HEK293 (cell line): ENCODE results near the gene SDCBP2.

Experiments
- CTCF ChIA-PET: fragments of 350-600 bp; formaldehyde crosslinking; extraction: SDS; loops from one replicate; lab custom pipeline; 2021; ENCODE audit warnings: antibody characterized with exemption; lab: Yijun Ruan, JAX
- POLR2A ChIA-PET: fragments of 300-600 bp; formaldehyde crosslinking; extraction: SDS; loops from one replicate; lab custom pipeline; 2020; ENCODE audit warnings: antibody characterized with exemption, inconsistent platforms; lab: Yijun Ruan, JAX
- H3K27ac ChIP-seq: fragments of 200-500 bp; sonication (Bioruptor generic); 2 replicates; pipeline ENCODE4 v1.5.1; 2014; ENCODE audit warnings: low read depth, low read length, control low read depth, inconsistent platforms; ENCODE audit errors: extremely low read depth
- H3K36me3 ChIP-seq, 2 experiments: fragments of 200-500 bp in 1 of 2; sonication (Bioruptor generic) in 1 of 2; 1 replicate in 1 of 2; 2 replicates in 1 of 2; pipeline ENCODE4 v1.5.1; 2014 to 2017; ENCODE audit warnings: inconsistent platforms in 2 of 2, low read length in 2 of 2; ENCODE audit not compliant: control insufficient read depth in 2 of 2, insufficient read depth in 1 of 2
- H3K4me1 ChIP-seq: fragments of 200-500 bp; sonication (Bioruptor generic); 2 replicates; pipeline ENCODE4 v1.5.1; 2014; ENCODE audit warnings: mild to moderate bottlenecking, low read length, inconsistent platforms; ENCODE audit not compliant: control insufficient read depth, insufficient read depth
- H3K4me3 ChIP-seq: 2 replicates; pipeline ENCODE4 v1.5.1; 2011; ENCODE audit warnings: low read depth, mild to moderate bottlenecking, control low read depth, low read length, moderate library complexity
- H3K9me3 ChIP-seq: fragments of 200-500 bp; sonication (Bioruptor generic); 2 replicates; pipeline ENCODE4 v1.5.1; 2014; ENCODE audit warnings: low read depth, low read length, inconsistent platforms; ENCODE audit not compliant: control insufficient read depth, insufficient read depth
- FEZF1 ChIP-seq: fragments of 450-650 bp; formaldehyde crosslinking; IDR thresholded peaks from 2 replicates; pipeline ENCODE4 v1.5.1; 2016; ENCODE audit warnings: missing biosample characterization, missing genetic modification characterization
- GFI1B ChIP-seq: fragments of 450-650 bp; formaldehyde crosslinking; IDR thresholded peaks from 2 replicates; pipeline ENCODE4 v1.5.1; 2016; ENCODE audit warnings: missing biosample characterization, missing genetic modification characterization
- GLI2 ChIP-seq: fragments of 450-650 bp; formaldehyde crosslinking; IDR thresholded peaks from 2 replicates; pipeline ENCODE4; 2017; ENCODE audit warnings: missing biosample characterization, missing genetic modification characterization, low read depth, borderline replicate concordance
- GLIS2 ChIP-seq: fragments of 450-650 bp; formaldehyde crosslinking; IDR thresholded peaks from 2 replicates; pipeline ENCODE4 v1.5.1; 2016; ENCODE audit warnings: missing biosample characterization, missing genetic modification characterization
- HOXC10 ChIP-seq: sonication (generic); formaldehyde crosslinking; IDR thresholded peaks from 2 replicates; pipeline ENCODE4 v1.8.1; 2023; ENCODE audit warnings: mild to moderate bottlenecking, missing genetic modification reagents
- PRDM2 ChIP-seq: fragments of 450-650 bp; formaldehyde crosslinking; IDR thresholded peaks from 2 replicates; pipeline ENCODE4 v1.5.1; 2016; ENCODE audit warnings: missing biosample characterization, missing genetic modification characterization, borderline replicate concordance
- TCF7L2 ChIP-seq: IDR thresholded peaks from 2 replicates; pipeline ENCODE4 v1.6.1; 2011; ENCODE audit warnings: low read depth, mild to moderate bottlenecking, inconsistent platforms, low read length, moderate library complexity, borderline replicate concordance
- ZEB2 ChIP-seq: fragments of 450-650 bp; formaldehyde crosslinking; IDR thresholded peaks from 2 replicates; pipeline ENCODE4 v1.5.1; 2016; ENCODE audit warnings: missing biosample characterization, missing genetic modification characterization
- ZNF174 ChIP-seq: fragments of 450-650 bp; formaldehyde crosslinking; IDR thresholded peaks from 2 replicates; pipeline ENCODE4 v1.5.0; 2017; ENCODE audit warnings: missing biosample characterization, mild to moderate bottlenecking, missing genetic modification characterization
- ZNF2 ChIP-seq: fragments of 450-650 bp; formaldehyde crosslinking; IDR thresholded peaks from 2 replicates; pipeline ENCODE4 v1.5.1; 2016; ENCODE audit warnings: missing biosample characterization, missing genetic modification characterization
- ZNF202 ChIP-seq: fragments of 450-650 bp; formaldehyde crosslinking; IDR thresholded peaks from 2 replicates; pipeline ENCODE4 v1.5.1; 2016; ENCODE audit warnings: missing biosample characterization, missing genetic modification characterization, borderline replicate concordance
- ZNF223 ChIP-seq: fragments of 450-650 bp; formaldehyde crosslinking; IDR thresholded peaks from 2 replicates; pipeline ENCODE4 v1.5.1; 2016; ENCODE audit warnings: missing biosample characterization, missing genetic modification characterization
- ZNF26 ChIP-seq: fragments of 450-650 bp; formaldehyde crosslinking; IDR thresholded peaks from 2 replicates; pipeline ENCODE4 v1.5.1; 2016; ENCODE audit warnings: missing biosample characterization, missing genetic modification characterization
- ZNF473 ChIP-seq: fragments of 450-650 bp; formaldehyde crosslinking; IDR thresholded peaks from 2 replicates; pipeline ENCODE4 v1.5.1; 2017; ENCODE audit warnings: missing biosample characterization, missing genetic modification characterization
- ZNF571 ChIP-seq: fragments of 450-650 bp; formaldehyde crosslinking; IDR thresholded peaks from 2 replicates; pipeline ENCODE4 v1.5.0; 2017; ENCODE audit warnings: missing biosample characterization, missing genetic modification characterization
- ZNF664 ChIP-seq: fragments of 450-650 bp; formaldehyde crosslinking; IDR thresholded peaks from 2 replicates; pipeline ENCODE4 v1.5.1; 2016; ENCODE audit warnings: missing biosample characterization, missing genetic modification characterization
- ZNF747 ChIP-seq: fragments of 450-650 bp; formaldehyde crosslinking; IDR thresholded peaks from 2 replicates; pipeline ENCODE4 v1.5.1; 2016; ENCODE audit warnings: missing biosample characterization, missing genetic modification characterization
- ZNF791 ChIP-seq: fragments of 450-650 bp; formaldehyde crosslinking; IDR thresholded peaks from 2 replicates; pipeline ENCODE4 v1.5.1; 2016; ENCODE audit warnings: missing biosample characterization, missing genetic modification characterization
- ZNF843 ChIP-seq: fragments of 450-650 bp; formaldehyde crosslinking; IDR thresholded peaks from 2 replicates; pipeline ENCODE4 v1.5.1; 2016; ENCODE audit warnings: missing biosample characterization, missing genetic modification characterization
- ZSCAN4 ChIP-seq: fragments of 450-650 bp; formaldehyde crosslinking; IDR thresholded peaks from 2 replicates; pipeline ENCODE4 v1.5.1; 2017; ENCODE audit warnings: missing biosample characterization, missing genetic modification characterization

Gene SDCBP2

GRCh38 chr20:1337441-1337840, 8.5 kb upstream of the SDCBP2 start:
- Histone ChIP-seq H3K4me1 (no peaks in the 10 kb centered on the region), H3K27ac (no peak overlapping the region), H3K9me3 (no peaks in the 10 kb centered on the region), H3K36me3 (peaks cover 1 to 9% of the 10 kb centered on the region in 2 experiments; a peak in 2 of 3 replicates), H3K4me3 (no peak overlapping the region)
- ChIA-PET POLR2A (no interaction called here), CTCF (no interaction called here)
- TF ChIP-seq ZNF843 (tag by site-specific recombination) (no peak), TCF7L2 (no peak), ZNF26 (no peak), ZEB2 (no peak), ZNF223 (tag by site-specific recombination) (no peak), PRDM2 (tag by site-specific recombination) (no peak), ZNF747 (tag by site-specific recombination) (no peak), ZNF664 (tag by site-specific recombination) (no peak), GLI2 (tag by site-specific recombination) (no peak), ZNF174 (no peak), ZNF202 (tag by site-specific recombination) (no peak), ZNF791 (no peak), ZNF571 (tag by site-specific recombination) (no peak), GLIS2 (tag by site-specific recombination) (no peak), ZSCAN4 (tag by site-specific recombination) (no peak), ZNF473 (tag by site-specific recombination) (no peak), ZNF2 (tag by site-specific recombination) (no peak), FEZF1 (tag by site-specific recombination) (no peak), HOXC10 (CRISPR knock-in tag) (no peak), GFI1B (no peak)
